ENCODE data around the gene BBS9. TPM values are rescaled to one million over a fixed set of nuclear protein-coding genes. Genes with fewer than 3 reads are reported as not detected.

BBS9 gene
- total and polyA plus RNA-seq, 4 experiments from 2014 or later = 13.9 to 27.3 (median 24.8) TPM

GRCh38 chr7:33420311-33420940 is 291.1 kb downstream of the BBS9 start:
- Mint-ChIP-seq H3K9me3 (no peaks in the 10 kb centered on the region), H3K36me3 (peaks cover 0 to 4% of the 10 kb centered on the region in 2 donors), H3K4me3 (no peak overlapping the region), H3K4me1 (peaks cover 0 to 2% (median 0%) of the 10 kb centered on the region in 4 donors), H3K27me3 (no peaks in the 10 kb centered on the region), H3K27ac (no peak overlapping the region)
- H3K27me3 ChIP-seq (ENCODE audit: insufficient read depth, low read length) = no peaks in the 10 kb centered on the region
- no peak overlapping the region for H3K27ac ChIP-seq (ENCODE audit: low read depth, low read length)
- no peak overlapping the region for H3K4me3 ChIP-seq (ENCODE audit: low read length in 2 of 2)
- H3K4me1 ChIP-seq (ENCODE audit: insufficient read depth, low read length) = no peaks in the 10 kb centered on the region
- no peak for DNase-seq
- POLR2A ChIA-PET (ENCODE audit: partially characterized antibody) = no interaction called here
- H3K9me3 ChIP-seq (ENCODE audit: control insufficient read depth in 1 of 2, low read length in 2 of 2) = no peaks in the 10 kb centered on the region
- H3K36me3 ChIP-seq (ENCODE audit: insufficient read depth, low read length) = no peaks in the 10 kb centered on the region
- intact Hi-C loops (cut with micrococcal nuclease) = no loop called here
- CTCF ChIA-PET (ENCODE audit: partially characterized antibody) = no interaction called here

GRCh38 chr7:33421429-33421828 is 292.1 kb downstream of the BBS9 start:
- peaks cover 0 to 4% of the 10 kb centered on the region in 2 donors for H3K36me3 Mint-ChIP-seq
- H3K4me1 Mint-ChIP-seq = peaks cover 0 to 2% (median 0%) of the 10 kb centered on the region in 4 donors
- no peaks in the 10 kb centered on the region for H3K27me3 ChIP-seq (ENCODE audit: insufficient read depth, low read length)
- H3K36me3 ChIP-seq (ENCODE audit: insufficient read depth, low read length) = no peaks in the 10 kb centered on the region
- DNase-seq = no peak
- H3K4me1 ChIP-seq (ENCODE audit: insufficient read depth, low read length) = no peaks in the 10 kb centered on the region
- H3K27me3 Mint-ChIP-seq = no peaks in the 10 kb centered on the region
- H3K27ac Mint-ChIP-seq = no peak overlapping the region
- ChIA-PET CTCF (ENCODE audit: partially characterized antibody) (no interaction called here), POLR2A (ENCODE audit: partially characterized antibody) (no interaction called here)
- intact Hi-C loops (cut with micrococcal nuclease) = no loop called here
- H3K4me3 Mint-ChIP-seq = no peak overlapping the region
- H3K9me3 ChIP-seq (ENCODE audit: control insufficient read depth in 1 of 2, low read length in 2 of 2) = no peaks in the 10 kb centered on the region
- H3K9me3 Mint-ChIP-seq = no peaks in the 10 kb centered on the region
- no peak overlapping the region for H3K4me3 ChIP-seq (ENCODE audit: low read length in 2 of 2)
- H3K27ac ChIP-seq (ENCODE audit: low read depth, low read length) = no peak overlapping the region

GRCh38 chr7:33422141-33422540 is 292.8 kb downstream of the BBS9 start:
- Mint-ChIP-seq H3K36me3 (peaks cover 0 to 2% of the 10 kb centered on the region in 2 donors), H3K9me3 (no peaks in the 10 kb centered on the region), H3K4me3 (no peak overlapping the region), H3K27me3 (no peaks in the 10 kb centered on the region), H3K27ac (no peak overlapping the region), H3K4me1 (peaks cover 0 to 2% (median 0%) of the 10 kb centered on the region in 4 donors)
- no peak for DNase-seq
- H3K27ac ChIP-seq (ENCODE audit: low read depth, low read length) = no peak overlapping the region
- intact Hi-C loops (cut with micrococcal nuclease) = no loop called here
- H3K9me3 ChIP-seq (ENCODE audit: control insufficient read depth in 1 of 2, low read length in 2 of 2) = no peaks in the 10 kb centered on the region
- no peaks in the 10 kb centered on the region for H3K4me1 ChIP-seq (ENCODE audit: insufficient read depth, low read length)
- H3K4me3 ChIP-seq (ENCODE audit: low read length in 2 of 2) = no peak overlapping the region
- ChIA-PET CTCF (ENCODE audit: partially characterized antibody) (interaction anchor here (1.3 kb wide), 1 partner anchor 473 kb away, joined by 3 read pairs; no protein-coding TSS in a partner anchor), POLR2A (ENCODE audit: partially characterized antibody) (no interaction called here)
- H3K27me3 ChIP-seq (ENCODE audit: insufficient read depth, low read length) = no peaks in the 10 kb centered on the region
- no peaks in the 10 kb centered on the region for H3K36me3 ChIP-seq (ENCODE audit: insufficient read depth, low read length)

- Mint-ChIP-seq H3K9me3 (no peaks in the 10 kb centered on the region), H3K27ac (no peak overlapping the region), H3K27me3 (no peaks in the 10 kb centered on the region), H3K36me3 (no peaks in the 10 kb centered on the region), H3K4me1 (peaks cover 0 to 2% (median 0%) of the 10 kb centered on the region in 4 donors), H3K4me3 (no peak overlapping the region)
- Histone ChIP-seq H3K27ac (ENCODE audit: low read depth, low read length) (no peak overlapping the region), H3K4me3 (ENCODE audit: low read length in 2 of 2) (no peak overlapping the region), H3K9me3 (ENCODE audit: control insufficient read depth in 1 of 2, low read length in 2 of 2) (no peaks in the 10 kb centered on the region), H3K4me1 (ENCODE audit: insufficient read depth, low read length) (no peaks in the 10 kb centered on the region), H3K27me3 (ENCODE audit: insufficient read depth, low read length) (no peaks in the 10 kb centered on the region), H3K36me3 (ENCODE audit: insufficient read depth, low read length) (no peaks in the 10 kb centered on the region)
- no peak for DNase-seq
- ChIA-PET POLR2A (ENCODE audit: partially characterized antibody) (no interaction called here), CTCF (ENCODE audit: partially characterized antibody) (interaction anchor here (0.8 to 1.4 kb wide), 4 partner anchors 14 to 510 kb away, joined by 3 to 5 read pairs (median 4); no protein-coding TSS in a partner anchor)
- intact Hi-C loops (cut with micrococcal nuclease) = no loop called here
These were observed 293.7 kb downstream of the BBS9 start for GRCh38 chr7:33422825-33423645.

- Histone ChIP-seq H3K36me3 (ENCODE audit: insufficient read depth, low read length) (no peaks in the 10 kb centered on the region), H3K9me3 (ENCODE audit: control insufficient read depth in 1 of 2, low read length in 2 of 2) (no peaks in the 10 kb centered on the region), H3K4me3 (ENCODE audit: low read length in 2 of 2) (no peak overlapping the region), H3K27me3 (ENCODE audit: insufficient read depth, low read length) (no peaks in the 10 kb centered on the region), H3K27ac (ENCODE audit: low read depth, low read length) (no peak overlapping the region), H3K4me1 (ENCODE audit: insufficient read depth, low read length) (no peaks in the 10 kb centered on the region)
- peaks cover 0 to 2% (median 0%) of the 10 kb centered on the region in 4 donors for H3K4me1 Mint-ChIP-seq
- DNase-seq = peak in 2 of 5 donors; percentile 1
- no peaks in the 10 kb centered on the region for H3K9me3 Mint-ChIP-seq
- POLR2A ChIA-PET (ENCODE audit: partially characterized antibody) = no interaction called here
- H3K27me3 Mint-ChIP-seq = no peaks in the 10 kb centered on the region
- intact Hi-C loops (cut with micrococcal nuclease) = no loop called here
- CTCF ChIA-PET (ENCODE audit: partially characterized antibody) = interaction anchor here (0.9 to 1.4 kb wide), 4 partner anchors 10 to 509 kb away, joined by 3 to 5 read pairs (median 4); no protein-coding TSS in a partner anchor
- no peak overlapping the region for H3K4me3 Mint-ChIP-seq
- H3K27ac Mint-ChIP-seq = no peak overlapping the region
- no peaks in the 10 kb centered on the region for H3K36me3 Mint-ChIP-seq
These were observed 294.3 kb downstream of the BBS9 start for GRCh38 chr7:33423646-33424020.

GRCh38 chr7:33425395-33425794 is 296.0 kb downstream of the BBS9 start:
- no peak overlapping the region for H3K27ac ChIP-seq (ENCODE audit: low read depth, low read length)
- DNase-seq = no peak
- no peak overlapping the region for H3K4me3 Mint-ChIP-seq
- no peak overlapping the region for H3K27ac Mint-ChIP-seq
- no peaks in the 10 kb centered on the region for H3K4me1 ChIP-seq (ENCODE audit: insufficient read depth, low read length)
- no peaks in the 10 kb centered on the region for H3K36me3 Mint-ChIP-seq
- H3K27me3 Mint-ChIP-seq = no peaks in the 10 kb centered on the region
- peaks cover 0 to 2% (median 0%) of the 10 kb centered on the region in 4 donors for H3K4me1 Mint-ChIP-seq
- intact Hi-C loops (cut with micrococcal nuclease) = no loop called here
- H3K9me3 Mint-ChIP-seq = no peaks in the 10 kb centered on the region
- ChIA-PET POLR2A (ENCODE audit: partially characterized antibody) (no interaction called here), CTCF (ENCODE audit: partially characterized antibody) (no interaction called here)
- H3K36me3 ChIP-seq (ENCODE audit: insufficient read depth, low read length) = no peaks in the 10 kb centered on the region
- no peaks in the 10 kb centered on the region for H3K9me3 ChIP-seq (ENCODE audit: control insufficient read depth in 1 of 2, low read length in 2 of 2)
- H3K4me3 ChIP-seq (ENCODE audit: low read length in 2 of 2) = no peak overlapping the region
- no peaks in the 10 kb centered on the region for H3K27me3 ChIP-seq (ENCODE audit: insufficient read depth, low read length)

- H3K4me1 ChIP-seq (ENCODE audit: insufficient read depth, low read length) = no peaks in the 10 kb centered on the region
- H3K4me3 ChIP-seq (ENCODE audit: low read length in 2 of 2) = no peak overlapping the region
- Mint-ChIP-seq H3K4me3 (no peak overlapping the region), H3K36me3 (peaks cover 0 to 3% of the 10 kb centered on the region in 2 donors), H3K4me1 (peaks cover 0 to 2% (median 0%) of the 10 kb centered on the region in 4 donors), H3K9me3 (no peaks in the 10 kb centered on the region), H3K27ac (no peak overlapping the region), H3K27me3 (no peaks in the 10 kb centered on the region)
- H3K36me3 ChIP-seq (ENCODE audit: insufficient read depth, low read length) = no peaks in the 10 kb centered on the region
- H3K9me3 ChIP-seq (ENCODE audit: control insufficient read depth in 1 of 2, low read length in 2 of 2) = no peaks in the 10 kb centered on the region
- ChIA-PET POLR2A (ENCODE audit: partially characterized antibody) (no interaction called here), CTCF (ENCODE audit: partially characterized antibody) (no interaction called here)
- intact Hi-C loops (cut with micrococcal nuclease) = no loop called here
- no peak overlapping the region for H3K27ac ChIP-seq (ENCODE audit: low read depth, low read length)
- no peaks in the 10 kb centered on the region for H3K27me3 ChIP-seq (ENCODE audit: insufficient read depth, low read length)
- no peak for DNase-seq
These were observed 296.7 kb downstream of the BBS9 start for GRCh38 chr7:33425929-33426678.
